Ureter (tissue), 1 donor: ENCODE results near the gene ARHGAP18. TPM values are rescaled to one million over a fixed set of nuclear protein-coding genes. Genes with fewer than 3 reads are reported as not detected.

Experiments used
- DNase-seq: peaks from one replicate; pipeline ENCODE4 v3.0.0-alpha.2; 2020; ENCODE audit warnings: low spot score
- total RNA-seq: library from RNA; stranded (reverse); gene quantifications from one replicate; pipeline ENCODE4 v1.2.4, GENCODE V29; 2023
- donor health status: DM: yes; HTN: yes; CAD: no.

The ARHGAP18 gene
- total RNA-seq, 1 donor from 2014 or later = 15.6 TPM

DNA sequence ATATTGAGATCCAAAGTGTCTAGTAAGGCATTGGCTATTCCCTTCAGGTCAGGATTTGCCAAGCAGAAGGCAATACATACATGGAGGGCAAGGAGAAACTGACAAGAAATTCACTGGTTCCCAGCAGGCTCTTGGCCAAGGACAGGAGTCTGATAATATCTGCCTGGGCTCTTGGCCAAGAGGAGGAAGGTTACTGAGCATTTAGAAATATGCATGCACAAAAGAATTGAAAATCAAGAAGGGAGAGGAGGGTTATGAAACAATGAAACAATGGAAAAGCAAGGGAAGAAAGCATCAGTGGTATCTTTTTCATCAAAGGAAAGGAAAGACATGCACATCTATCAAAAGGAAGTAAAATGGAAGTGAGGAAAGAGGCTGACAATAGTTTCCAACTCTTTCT is 42.4 kb downstream of the ARHGAP18 start:
- DNase-seq = no peak

DNA sequence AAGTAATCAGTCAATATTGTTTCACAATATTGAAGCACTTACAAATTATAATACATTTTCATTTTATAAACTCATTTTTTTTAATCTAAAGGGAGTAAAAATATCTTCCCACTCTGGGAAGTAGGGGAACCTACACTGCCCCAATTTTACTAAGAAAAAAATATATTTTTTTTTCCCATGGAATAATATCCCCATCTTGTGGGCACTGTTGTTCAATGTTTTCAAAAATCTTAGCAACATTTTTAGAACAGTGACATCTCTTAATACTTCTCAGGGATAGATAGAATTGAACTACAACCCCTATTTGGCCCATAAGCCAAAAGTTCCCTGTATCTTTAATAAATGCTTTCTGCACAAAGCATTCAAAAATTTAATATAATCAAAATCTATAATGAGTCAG is 42.9 kb downstream of the ARHGAP18 start:
- DNase-seq = no peak

DNA sequence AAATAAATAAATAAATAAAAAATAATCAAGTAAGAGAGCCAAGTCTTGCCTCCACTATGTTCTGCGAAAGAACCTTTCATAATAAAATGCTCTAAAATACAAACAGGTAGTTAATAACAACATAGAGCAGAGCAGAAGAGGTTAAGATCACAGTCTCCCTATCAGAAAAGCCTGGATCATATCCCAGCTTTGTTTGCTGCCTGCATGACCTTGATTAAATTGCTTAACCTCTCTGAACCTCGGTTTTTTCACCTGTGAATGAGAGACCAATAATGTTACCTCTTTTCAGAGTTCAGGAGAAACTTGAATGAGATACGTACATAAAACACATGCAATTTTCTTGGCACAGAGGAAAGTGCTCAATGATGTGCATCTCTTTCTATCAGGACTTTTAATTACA is 44.4 kb downstream of the ARHGAP18 start:
- no peak for DNase-seq

DNA sequence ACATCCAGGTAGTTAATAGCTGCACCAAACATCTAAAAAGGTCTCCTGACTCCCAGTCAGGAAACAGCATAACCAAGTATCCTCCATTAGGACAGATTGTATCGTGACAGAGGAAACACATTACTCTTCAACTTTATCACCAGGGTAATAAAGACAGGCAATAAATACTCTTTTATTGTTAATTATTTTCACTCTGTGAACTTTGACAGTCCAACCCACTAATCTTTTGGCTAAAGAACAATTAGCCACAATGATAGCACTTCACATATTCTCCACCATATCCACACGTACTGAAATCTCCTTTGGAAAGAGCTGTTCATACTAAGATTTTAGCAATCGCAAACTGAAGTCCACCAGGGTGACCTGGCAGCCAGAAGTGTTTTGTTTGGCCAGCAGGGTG is 46.4 kb downstream of the ARHGAP18 start:
- no peak for DNase-seq

DNA sequence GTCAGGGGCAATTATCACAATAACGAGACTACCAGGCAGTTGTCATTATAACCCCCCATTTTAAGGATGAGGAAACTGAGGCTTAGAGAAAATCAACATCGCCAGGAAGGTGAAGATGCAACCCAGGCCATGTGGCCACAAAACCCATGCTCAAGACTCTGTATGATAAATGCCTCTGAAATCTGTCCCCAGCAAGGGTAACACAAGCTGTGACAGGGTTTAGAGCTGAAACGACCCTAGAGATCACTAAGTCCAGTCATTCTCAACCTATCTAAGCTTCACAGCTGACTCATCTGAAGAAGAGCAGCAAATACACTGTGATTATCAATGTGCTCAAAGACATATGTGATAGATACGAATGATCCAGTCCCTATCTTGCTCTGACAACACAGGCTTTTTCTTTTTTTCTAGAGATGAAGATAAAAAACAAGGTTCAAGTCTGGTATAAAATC is 47.0 kb downstream of the ARHGAP18 start:
- no peak for DNase-seq

DNA sequence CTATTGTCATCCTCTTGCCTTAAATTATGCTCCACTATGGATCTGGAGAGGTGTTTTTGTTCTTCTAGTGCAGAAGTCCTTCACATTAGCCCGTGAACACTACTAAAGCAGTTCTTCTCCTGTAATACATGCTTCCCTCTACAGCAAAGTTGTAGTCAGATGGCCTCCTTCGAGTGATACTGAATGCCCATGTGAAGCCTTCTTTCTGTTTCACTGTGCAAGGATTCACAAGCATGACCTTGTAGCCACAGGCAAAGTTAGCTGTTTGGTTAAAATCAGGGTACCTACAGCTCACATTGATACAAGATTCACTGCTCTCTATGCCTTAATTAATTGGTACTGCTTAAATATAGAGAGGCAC is 47.6 kb downstream of the ARHGAP18 start:
- DNase-seq = no peak

DNA sequence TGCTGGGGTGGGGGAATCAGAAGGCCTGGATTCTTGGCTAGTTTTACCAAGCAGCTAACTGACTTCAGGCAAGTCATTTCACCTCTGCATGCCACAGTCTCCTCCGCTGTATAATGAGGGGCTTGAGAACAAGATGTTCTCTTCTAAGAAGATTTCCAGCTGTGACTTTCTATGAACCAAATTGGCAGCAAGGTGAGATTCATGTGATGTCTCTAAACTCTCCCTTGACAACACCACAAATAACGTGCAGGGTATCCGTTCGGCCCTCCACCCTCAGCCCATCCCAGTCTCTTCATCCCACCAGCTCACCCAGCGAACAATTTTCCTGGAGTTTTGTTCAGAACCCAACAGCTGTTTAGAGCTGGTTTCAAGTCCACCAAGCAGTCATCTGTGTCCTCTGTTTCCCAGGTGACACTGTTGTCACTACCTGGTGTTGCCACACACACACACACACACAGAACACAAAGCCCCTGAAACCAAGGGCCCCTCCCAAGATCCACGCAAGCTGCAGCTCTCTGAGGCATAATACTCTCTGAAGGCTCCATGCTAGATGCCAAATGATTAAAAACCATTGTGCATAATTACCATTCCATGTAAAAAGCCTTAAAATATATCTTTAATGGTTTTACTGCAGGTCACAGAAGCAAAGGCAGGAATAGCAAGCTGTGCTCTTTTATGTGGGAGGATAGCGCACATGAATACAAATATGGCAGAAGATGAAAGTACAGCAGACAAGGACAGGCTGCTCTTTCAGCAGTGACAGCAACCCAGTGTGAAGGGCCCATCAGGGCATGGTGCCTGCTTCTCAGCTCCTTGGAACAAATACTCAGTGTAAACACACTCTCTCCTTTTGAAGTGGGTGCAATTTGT is 48.2 kb downstream of the ARHGAP18 start:
- DNase-seq = no peak

DNA sequence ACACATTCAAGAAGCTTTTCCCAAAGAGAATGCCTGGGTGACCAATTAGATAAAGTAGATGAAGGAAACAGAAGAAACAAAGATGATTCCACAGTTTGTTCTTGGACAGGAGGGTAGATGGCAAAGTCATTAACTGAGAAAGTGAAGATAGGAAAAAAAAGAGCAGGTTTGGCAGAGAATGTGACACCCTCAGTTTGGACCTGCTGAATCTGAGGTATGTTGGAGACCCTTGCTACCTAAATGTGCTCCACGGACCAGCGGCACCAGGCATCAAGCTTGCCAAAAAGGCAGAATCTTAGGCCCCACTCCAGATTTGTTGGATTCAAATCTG is 49.7 kb downstream of the ARHGAP18 start:
- no peak for DNase-seq

DNA sequence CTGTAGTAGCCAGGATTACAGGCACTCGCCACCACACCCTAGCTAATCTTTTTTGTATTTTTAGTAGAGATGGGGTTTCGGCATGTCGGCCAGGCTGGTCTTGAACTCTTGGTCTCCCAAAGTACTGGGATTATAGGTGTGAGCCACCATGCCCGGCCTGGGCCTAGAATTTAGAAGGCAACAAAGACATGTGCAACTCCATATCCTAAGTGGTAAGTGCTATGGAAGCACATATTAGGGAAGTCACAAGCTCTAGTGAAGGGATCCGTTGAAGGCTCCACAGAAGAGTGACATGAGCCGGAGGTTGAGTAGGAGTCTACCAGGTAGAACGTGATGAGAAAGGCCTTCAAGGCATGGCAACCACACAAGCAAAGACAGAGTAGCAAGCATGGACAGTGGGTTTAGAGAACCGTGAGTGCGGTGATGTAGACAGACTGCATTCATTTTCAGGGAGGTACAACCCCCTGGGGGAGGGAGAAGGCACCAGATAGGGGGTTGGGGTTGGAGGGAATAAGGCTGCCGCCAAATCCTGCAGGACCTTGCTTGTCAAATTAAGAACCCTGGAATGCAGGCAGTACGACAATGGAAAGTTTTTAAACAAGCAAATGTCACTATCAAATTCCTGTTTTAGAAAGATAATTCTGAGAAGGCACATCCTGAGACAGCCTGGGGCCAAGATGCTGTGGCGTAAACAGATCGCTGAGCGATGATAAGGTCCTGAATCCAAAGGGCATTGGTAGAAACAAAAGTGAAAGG is 50.2 kb downstream of the ARHGAP18 start:
- DNase-seq = no peak

DNA sequence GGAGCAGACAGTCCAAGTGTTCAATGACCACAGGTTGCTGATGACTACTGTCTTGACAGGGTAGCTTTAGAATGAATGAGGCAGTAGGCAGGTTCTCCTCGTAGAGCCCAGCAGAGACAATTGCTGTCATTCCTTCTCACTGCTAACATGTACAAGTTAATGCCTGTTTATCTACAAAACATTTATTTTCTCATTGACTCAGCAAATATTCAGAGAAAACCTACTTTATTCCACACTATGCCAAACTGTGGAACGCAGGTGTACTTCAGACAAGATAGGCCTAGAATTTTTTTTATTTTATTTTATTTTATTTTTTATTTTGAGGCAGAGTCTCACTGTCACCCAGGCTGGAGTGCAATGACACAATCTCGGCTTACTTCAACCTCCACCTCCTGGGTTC is 50.8 kb downstream of the ARHGAP18 start:
- DNase-seq = no peak

DNA sequence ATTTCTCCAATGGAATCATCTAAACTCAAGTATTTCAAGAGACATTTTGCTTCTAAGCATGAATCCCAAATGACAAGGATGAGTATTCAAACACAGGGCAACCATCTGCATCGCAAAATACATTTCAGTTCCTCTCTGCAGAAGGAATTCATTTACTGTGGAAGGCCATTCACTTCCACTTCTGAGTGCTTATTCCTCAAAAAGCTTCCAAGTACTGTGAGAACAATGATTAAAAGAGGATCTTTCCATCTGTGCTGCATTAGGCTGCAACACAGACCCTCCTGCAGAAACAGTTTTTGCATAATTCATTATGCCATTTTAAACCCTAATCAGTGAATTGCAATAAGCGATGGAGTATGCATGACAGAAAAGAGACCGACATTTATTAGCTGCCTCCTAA is 52.5 kb downstream of the ARHGAP18 start:
- DNase-seq = no peak

DNA sequence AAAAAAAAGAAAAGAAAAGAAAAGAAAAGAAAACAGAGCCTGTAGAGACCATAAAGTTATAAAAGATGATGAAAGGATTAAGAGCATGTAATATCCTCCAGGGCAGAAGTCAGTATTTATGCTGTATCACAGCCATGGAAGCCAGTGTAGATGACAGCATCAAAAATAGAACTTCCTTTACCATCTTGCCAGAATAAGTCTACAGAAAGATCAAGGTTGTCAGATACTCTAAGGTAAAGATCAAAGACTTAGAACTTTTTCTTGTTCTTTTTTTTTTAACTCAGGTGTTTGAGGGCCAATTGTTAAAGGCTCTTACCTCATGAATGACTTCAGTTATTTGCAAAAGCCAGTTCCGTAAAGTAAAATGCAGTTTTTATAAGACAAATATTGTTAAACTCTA is 54.6 kb downstream of the ARHGAP18 start:
- DNase-seq = no peak

DNA sequence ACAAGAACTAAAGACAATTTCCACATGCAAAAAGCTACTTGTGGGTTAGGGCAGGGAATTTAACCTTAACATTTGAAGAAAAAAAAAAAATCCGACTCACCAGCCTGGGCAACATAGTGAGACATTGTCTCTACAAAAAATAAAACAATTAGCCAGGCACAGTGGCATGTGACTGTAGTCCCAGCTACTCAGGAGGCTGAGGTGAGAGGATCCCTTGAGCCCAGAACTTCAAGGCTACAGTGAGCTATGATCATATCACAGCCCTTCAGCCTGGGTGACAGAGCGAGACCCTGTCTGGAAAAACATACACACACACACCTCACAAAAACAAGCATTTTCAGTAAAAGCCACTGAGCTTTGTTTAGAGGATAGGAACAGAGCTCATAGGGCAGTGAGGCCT is 56.2 kb downstream of the ARHGAP18 start:
- no peak for DNase-seq

DNA sequence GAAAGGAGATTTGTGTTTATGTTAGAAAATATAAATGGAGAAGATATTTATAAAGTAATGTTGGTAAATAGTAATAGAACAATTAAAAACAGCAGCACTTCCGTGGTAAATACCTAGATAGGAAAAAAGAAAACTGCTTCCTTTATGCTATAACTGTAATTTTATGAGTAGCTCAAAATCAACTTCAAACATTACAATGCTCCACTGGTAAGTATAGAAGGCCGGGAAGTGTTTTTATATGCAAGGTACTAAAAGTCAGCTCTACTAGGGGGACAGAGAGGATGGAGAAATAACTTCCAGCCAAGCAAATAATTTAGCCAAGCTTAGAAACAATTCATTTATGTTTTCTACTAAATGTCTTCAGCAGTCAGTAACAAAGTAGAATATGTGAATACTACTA is 56.7 kb downstream of the ARHGAP18 start:
- DNase-seq = no peak

DNA sequence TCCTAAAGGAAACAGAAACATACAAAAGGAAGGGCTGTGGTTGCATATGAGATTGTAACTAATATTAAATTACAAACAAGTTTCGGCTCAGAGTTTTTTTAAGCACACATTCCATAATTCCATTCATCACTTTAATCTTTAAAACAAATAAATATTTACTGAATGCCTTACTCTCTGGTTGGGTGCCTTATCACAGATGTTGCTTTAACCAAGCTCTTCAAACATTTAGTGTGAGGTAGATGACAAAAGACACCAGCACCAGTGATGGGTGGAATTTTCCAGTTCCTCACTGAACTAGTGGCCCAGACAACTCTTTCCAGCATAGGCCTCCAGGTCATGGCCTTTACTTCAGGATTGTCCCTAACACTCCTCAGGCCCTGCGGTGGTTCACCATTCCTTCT is 58.7 kb downstream of the ARHGAP18 start:
- no peak for DNase-seq

DNA sequence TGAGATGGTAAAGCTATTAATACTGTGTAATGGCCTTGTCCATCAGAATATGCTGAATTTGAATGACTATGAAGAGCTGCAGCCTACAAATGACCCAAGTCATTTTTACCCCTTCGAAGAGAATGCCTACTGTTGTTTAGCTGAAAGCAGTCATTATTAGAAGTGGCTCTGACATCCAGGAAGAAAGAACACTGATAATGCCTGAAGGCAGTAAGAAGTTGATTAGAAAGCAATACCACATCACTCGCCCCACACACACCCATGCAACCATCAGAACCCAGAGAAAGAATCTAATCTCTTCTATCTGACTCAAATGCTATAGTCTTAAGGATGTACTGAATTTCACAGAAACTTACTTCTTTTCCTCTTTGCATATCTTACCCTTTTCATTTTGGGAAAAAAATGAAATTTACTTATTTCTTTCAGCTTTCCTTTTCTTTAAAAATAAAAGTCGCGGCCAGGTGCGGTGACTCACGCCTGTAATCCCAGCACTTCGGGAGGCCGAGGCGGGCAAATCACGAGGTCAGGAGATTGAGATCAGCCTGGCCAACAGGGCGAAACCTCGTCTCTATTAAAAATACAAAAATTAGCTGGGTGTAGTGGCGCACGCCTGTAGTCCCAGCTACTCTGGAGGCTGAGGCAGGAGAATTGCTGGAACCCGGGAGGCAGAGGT is 61.0 kb downstream of the ARHGAP18 start:
- DNase-seq = no peak

DNA sequence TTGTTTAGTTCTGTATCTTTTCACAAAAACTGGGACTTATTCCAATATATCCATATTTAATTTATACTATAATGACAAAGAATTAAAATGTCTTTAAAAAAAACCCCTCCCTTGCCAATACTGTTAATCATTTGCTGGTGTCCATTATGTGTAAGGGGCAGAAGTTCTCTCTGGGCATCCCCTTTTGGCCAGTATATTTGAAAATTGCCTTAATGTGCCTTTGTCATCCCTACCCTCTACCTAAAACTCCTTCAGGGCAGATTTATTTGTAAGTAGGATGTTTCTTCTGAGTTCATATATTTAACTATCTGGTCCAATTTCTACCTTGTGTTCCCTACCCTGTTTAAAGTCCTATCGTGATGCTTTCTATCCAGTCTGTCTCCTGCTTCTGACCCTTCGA is 62.9 kb downstream of the ARHGAP18 start:
- DNase-seq = no peak

DNA sequence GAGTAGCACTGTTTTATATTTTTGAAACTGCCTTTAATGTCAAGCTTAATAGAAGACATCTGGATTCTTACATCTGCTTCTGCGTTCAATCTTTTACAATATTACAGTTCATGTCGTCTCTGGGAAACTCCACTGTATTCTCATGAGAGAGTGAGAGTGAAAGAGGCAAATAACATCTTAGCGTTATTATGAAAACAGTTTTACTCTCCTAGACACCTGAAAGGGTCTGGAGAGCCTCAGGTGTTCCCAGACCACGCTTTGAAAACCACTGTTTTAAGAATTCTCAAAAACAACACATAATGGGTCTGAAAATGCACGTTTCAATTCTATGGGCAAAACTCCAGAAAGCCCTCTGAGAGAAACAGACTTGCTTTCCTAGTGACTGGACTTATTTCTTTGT is 63.3 kb downstream of the ARHGAP18 start:
- no peak for DNase-seq

DNA sequence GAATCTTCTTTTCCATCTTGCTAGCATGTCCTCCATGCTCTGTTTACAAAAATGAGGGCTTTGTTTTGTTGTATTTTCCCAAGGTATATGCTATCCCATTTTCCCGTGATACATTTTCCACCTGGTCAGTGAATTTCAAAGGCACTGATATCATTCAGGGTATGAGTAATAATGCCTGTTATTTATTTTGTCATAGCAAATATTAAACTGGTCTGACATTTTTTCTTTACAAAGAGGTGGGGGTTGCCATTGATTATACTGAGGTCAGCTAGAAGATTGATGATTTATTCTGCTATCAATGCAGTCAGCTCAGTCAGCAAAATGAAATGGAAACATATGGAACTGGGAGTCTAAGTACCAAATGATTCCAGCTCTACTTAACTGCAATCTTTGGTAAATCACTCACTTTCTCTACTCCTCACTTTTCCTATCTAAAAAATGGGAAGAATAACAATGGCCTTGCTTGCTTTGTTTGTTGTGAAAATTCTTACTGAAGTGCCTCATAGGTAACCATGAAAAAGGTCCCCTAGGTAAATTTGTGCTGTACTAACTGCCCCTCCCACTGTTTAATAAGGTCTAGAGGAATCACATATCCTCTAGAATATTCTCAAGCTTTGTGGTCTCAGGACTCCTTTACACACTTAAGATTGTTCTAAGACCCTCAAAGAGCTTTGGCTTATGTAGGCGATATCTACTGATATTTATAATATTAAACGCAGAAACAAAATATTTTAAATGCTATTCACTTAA is 64.0 kb downstream of the ARHGAP18 start:
- DNase-seq = no peak

DNA sequence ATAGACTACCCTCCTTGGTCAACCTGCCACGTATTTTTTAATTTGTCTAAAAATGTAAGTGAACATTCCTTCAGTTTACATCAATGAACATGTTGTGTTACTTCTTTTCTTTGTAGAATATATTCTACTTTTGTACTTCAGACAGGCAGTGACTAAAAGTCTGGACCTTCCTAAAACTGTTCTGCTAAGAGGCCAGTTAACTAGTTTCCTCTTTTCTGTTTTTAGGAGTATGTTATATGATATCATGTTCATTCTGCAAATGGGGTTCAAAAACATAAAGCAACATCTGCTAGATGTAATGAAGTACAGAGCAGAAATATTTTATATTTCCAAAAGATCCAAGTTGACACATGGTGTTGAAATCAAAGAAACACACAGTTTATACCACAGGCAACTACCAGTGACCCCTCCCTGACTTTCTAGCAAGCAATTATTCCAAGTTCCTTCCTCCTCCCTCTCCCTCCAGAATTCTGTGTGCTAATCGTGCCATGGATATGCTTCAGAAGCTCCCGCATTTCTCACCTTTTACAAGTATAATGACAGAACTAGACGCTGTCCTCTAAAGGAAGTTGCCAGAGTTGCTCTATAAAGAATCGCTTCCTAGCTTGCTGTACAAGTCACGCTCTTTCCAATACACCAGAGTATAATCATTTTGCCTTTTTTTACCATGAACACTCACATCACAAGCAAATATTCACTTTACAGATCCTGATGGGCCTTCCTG is 64.7 kb downstream of the ARHGAP18 start:
- no peak for DNase-seq

DNA sequence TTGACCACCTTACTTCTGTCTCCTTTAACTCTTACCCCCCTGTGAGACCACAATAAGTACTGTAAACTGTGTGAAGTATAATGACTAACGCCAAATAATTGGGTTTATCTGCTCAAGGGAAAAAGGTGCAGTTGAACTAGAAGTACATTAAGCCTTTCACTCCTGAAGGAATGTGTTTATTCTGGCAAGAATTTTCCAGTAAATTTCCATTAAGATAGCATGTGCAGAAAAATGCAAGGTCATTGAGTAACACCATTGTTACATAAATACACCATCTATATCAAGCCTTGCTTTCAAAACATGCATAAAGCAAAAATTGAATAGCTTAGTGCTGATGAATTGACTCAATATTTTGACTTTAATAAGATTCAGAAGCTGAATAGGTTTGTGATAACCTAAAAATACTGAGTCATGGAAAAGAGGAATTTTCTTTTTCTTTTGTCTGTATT is 65.4 kb downstream of the ARHGAP18 start:
- no peak for DNase-seq
